Epithelial cell of proximal tubule (primary cell): Measurements from ENCODE around the gene STPG1. TPM values are rescaled to one million over a fixed set of nuclear protein-coding genes. Genes with fewer than 3 reads are reported as not detected.

ENCODE experiments used
- DNase-seq: peaks from one replicate; pipeline ENCODE4 v3.0.0-alpha.2; 2011; ENCODE audit warnings: low read depth
- H3K4me3 ChIP-seq: 2 replicates; pipeline ENCODE4 v1.5.1; 2011; ENCODE audit warnings: low read depth, mild to moderate bottlenecking, low read length
- CTCF ChIP-seq: conservative IDR thresholded peaks from 2 replicates; pipeline ENCODE4 v1.5.1; 2012; ENCODE audit warnings: low read depth, mild to moderate bottlenecking, low read length
- total RNA-seq: library from RNA; depleted of rRNA; stranded (reverse); fragments of >200 nt; gene quantifications from 2 replicates; pipeline ENCODE4 v1.2.3, GENCODE V29; 2015

The STPG1 gene
- total RNA-seq, 1 donor from 2014 or later, result 11.5 TPM

DNA sequence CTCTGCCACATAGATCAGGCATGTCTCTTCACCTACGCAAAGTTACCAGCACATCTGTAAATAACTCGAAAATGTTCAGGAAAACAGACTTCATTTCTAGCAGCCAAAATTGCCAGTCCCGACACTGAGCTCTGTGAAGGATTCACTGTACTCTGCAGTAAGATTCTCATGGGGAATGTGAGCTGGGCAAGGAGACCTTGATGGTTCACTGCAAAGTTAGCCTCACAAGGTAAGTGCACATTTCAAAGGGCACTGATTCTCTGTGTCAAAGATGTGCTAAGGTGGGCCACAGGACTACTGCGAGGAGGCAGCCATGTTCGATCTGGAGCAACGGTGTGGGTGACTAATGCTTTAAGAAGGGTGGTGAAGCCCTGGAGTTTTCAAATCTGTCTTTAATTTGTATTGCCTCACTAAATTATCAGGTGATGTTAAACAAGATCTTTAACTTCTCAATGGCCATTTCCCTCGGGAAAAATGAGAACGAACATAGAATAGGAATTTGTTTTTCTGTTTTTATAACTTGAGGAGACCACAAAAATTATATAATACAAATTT is 25.2 kb downstream of the STPG1 start:
- no peak for DNase-seq
- no peak for TF ChIP-seq CTCF
- H3K4me3 ChIP-seq, result no peak overlapping the region

DNA sequence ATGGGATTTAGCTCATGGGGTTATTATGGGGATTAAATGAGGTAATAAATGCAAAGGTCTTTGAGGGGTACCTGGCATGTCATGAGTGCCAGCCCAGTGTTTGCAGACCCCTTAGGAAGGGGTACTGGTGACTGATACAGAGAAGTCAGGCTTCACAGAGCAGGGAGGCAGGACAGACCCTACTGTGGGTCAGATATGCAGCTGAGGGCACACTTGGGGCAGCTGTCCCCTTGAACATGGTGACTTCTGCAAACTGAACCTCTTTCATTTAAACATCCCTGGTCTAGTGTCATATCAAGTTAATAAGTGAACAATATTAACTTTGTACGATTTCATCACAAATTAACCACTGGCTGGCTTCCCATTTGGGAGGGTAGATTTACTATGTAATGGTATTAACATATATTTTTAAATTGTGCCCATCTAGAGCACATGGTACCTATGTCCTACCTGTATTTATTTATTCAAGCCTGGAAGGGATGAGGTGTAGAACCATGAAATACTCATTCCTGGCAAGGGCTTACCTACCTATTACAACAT is 25.9 kb downstream of the STPG1 start:
- no peak for DNase-seq
- TF ChIP-seq CTCF, result no peak

DNA sequence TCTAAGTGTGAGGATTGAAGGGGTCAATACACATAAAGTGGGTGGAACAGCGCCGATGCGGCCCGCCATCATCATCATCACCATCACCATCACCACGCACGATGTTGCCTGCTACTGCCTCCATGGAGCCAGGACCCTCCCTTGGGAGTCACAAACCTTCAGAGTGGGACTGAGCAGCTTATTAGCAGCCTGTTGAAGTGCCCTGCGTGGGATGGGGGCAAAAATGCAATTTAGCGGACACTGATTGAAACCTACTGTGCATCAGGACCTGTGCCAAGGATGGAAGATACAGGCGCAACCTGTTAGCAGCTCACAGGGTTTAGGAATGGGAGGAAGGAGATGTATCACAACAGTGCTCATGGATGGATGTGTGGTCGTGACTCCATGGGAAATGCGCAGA is 26.7 kb downstream of the STPG1 start:
- H3K4me3 ChIP-seq, result no peak overlapping the region
- no peak for DNase-seq
- TF ChIP-seq CTCF, result no peak

More for the DNA sequence above, 25.9 kb downstream of the STPG1 start:
- no peak overlapping the region for H3K4me3 ChIP-seq

- no peak overlapping the region for H3K4me3 ChIP-seq
- no peak for DNase-seq
- TF ChIP-seq CTCF, result no peak
These were observed 27.3 kb downstream of the STPG1 start for GRCh38 chr1:24386241-24386640.

DNA sequence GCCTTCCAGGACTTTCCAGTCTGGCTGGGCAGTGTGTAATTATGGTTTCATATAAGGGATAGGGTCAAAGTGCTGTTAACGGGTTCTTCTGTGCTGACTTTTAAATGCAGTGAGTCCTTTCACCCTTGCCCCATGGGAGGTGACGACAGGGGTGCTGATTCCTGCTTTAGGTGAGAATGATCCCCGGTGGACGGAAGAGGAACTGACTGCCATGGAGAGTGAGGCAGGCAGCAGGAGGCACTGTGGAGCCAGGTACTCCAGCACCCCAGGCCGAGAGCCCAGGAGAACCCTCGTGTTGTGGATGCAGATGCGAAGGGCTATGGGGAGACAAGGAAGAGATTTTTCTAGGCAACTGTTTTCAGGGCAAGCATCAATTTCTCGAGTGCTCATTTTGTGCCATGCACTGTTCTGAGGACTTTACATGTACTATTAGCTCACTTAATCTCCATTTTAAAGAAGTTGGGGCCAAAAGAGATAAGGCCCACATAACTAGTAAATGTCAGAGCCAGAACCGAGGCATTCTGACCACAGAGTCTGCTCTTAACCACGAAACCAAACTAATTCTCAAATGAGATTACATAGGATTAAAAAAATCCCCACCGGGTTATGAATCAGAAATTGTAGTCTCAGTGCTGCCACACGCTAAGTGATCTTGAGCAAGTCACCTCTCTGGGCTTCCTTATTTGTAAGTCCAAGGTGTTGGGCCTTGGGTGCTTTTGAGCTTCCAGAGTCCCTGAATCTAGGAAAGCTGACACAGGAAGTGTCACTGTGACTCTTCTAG is 28.2 kb downstream of the STPG1 start:
- no peak for DNase-seq
- no peak overlapping the region for H3K4me3 ChIP-seq
- peak; percentile 75 for TF ChIP-seq CTCF

- H3K4me3 ChIP-seq, result peak overlapping the region; percentile 19
- TF ChIP-seq CTCF, result no peak
- DNase-seq, result no peak
These were observed 29.1 kb downstream of the STPG1 start for GRCh38 chr1:24384251-24385090.
